ENCODE results near the gene MAPRE2. TPM values are rescaled to one million over a fixed set of nuclear protein-coding genes. Genes with fewer than 3 reads are reported as not detected.
"Not testable (repeated sequence)": the region's sequence is repeated elsewhere in the genome, so short reads cannot be mapped to it uniquely, and the experiment has no call there.

Gene MAPRE2
- total RNA-seq, 4 donors from 2014 or later, result 21.8 to 57.7 (median 40.0) TPM

GRCh38 chr18:35167857-35168256, 126.6 kb downstream of the MAPRE2 start:
- intact Hi-C loops (cut with DNase I; ENCODE audit: low total_unique reads), result no loop called here
- TF ChIP-seq POLR2A (IDR thresholded peaks at IDR 0.05), result no peak
- no peak for TF ChIP-seq CTCF (IDR thresholded peaks at IDR 0.05)
- no peak overlapping the region for H3K4me3 ChIP-seq (ENCODE audit: low read depth, poor library complexity, severe bottlenecking)
- no peak for DNase-seq (ENCODE audit: low spot score in 2 of 2)

- DNase-seq (ENCODE audit: low spot score in 2 of 2); intact Hi-C loops (cut with DNase I; ENCODE audit: low total_unique reads); H3K4me3 ChIP-seq (ENCODE audit: low read depth, poor library complexity, severe bottlenecking): not testable (repeated sequence)
- WGBS, 2 donors, result 71 to 73% methylated on average over 1 of the region's 1 CpG
Observed at GRCh38 chr18:35170323-35170722, 129.1 kb downstream of the MAPRE2 start.

GRCh38 chr18:35171315-35171987, 130.2 kb downstream of the MAPRE2 start:
- peak in 1 of 2 donors; percentile 27 for DNase-seq (ENCODE audit: low spot score in 2 of 2)
- TF ChIP-seq POLR2A (IDR thresholded peaks at IDR 0.05), result no peak
- no peak for TF ChIP-seq CTCF (IDR thresholded peaks at IDR 0.05)
- intact Hi-C loops (cut with DNase I; ENCODE audit: low total_unique reads), result no loop called here
- H3K4me3 ChIP-seq (ENCODE audit: low read depth, poor library complexity, severe bottlenecking), result no peak overlapping the region
- WGBS, 2 donors, result 29 to 30% methylated on average over 5 of the region's 5 CpGs

GRCh38 chr18:35172009-35172408, 130.8 kb downstream of the MAPRE2 start:
- no peak for DNase-seq (ENCODE audit: low spot score in 2 of 2)
- no peak overlapping the region for H3K4me3 ChIP-seq (ENCODE audit: low read depth, poor library complexity, severe bottlenecking)
- intact Hi-C loops (cut with DNase I; ENCODE audit: low total_unique reads), result no loop called here
- WGBS, 2 donors, result 100% methylated on average over 3 of the region's 3 CpGs
- TF ChIP-seq POLR2A (IDR thresholded peaks at IDR 0.05) (no peak), CTCF (IDR thresholded peaks at IDR 0.05) (no peak)

- intact Hi-C loops (cut with DNase I; ENCODE audit: low total_unique reads), result no loop called here
- TF ChIP-seq POLR2A (IDR thresholded peaks at IDR 0.05) (no peak), CTCF (IDR thresholded peaks at IDR 0.05) (no peak)
- H3K4me3 ChIP-seq (ENCODE audit: low read depth, poor library complexity, severe bottlenecking), result no peak overlapping the region
- no peak for DNase-seq (ENCODE audit: low spot score in 2 of 2)
- WGBS, 2 donors, result 68 to 71% methylated on average over 2 of the region's 2 CpGs
Observed at GRCh38 chr18:35172451-35173035, 131.3 kb downstream of the MAPRE2 start.

- no peak overlapping the region for H3K4me3 ChIP-seq (ENCODE audit: low read depth, poor library complexity, severe bottlenecking)
- intact Hi-C loops (cut with DNase I; ENCODE audit: low total_unique reads), result no loop called here
- DNase-seq (ENCODE audit: low spot score in 2 of 2), result no peak
- no peak for TF ChIP-seq CTCF (IDR thresholded peaks at IDR 0.05)
- 30 to 48% methylated on average over 5 of the region's 5 CpGs for WGBS, 2 donors
Observed at GRCh38 chr18:35174093-35174731, 133.0 kb downstream of the MAPRE2 start.

Measured in lower leg skin (tissue), 4 donors.